Effector memory CD4-positive, alpha-beta T cell (primary cell): Measurements from ENCODE around the gene TRIM2.

Experiments
- DNase-seq, 3 donors: peaks; one replicate each; pipeline ENCODE4 v3.0.0-alpha.2; 2020
- H3K27ac ChIP-seq: 2 replicates; pipeline ENCODE4 v1.7.0; 2013; ENCODE audit warnings: mild to moderate bottlenecking, low read length, moderate library complexity; ENCODE audit not compliant: insufficient read depth, poor library complexity, severe bottlenecking
- H3K27me3 ChIP-seq: replicated peaks from 2 replicates; pipeline ENCODE4 v1.7.0; 2013; ENCODE audit warnings: mild to moderate bottlenecking, low read length; ENCODE audit not compliant: insufficient read depth, control insufficient read depth, poor library complexity, severe bottlenecking
- H3K36me3 ChIP-seq: 2 replicates; pipeline ENCODE4 v1.7.0; 2013; ENCODE audit warnings: mild to moderate bottlenecking, low read length, moderate library complexity; ENCODE audit not compliant: control insufficient read depth, insufficient read depth
- H3K4me1 ChIP-seq: 2 replicates; pipeline ENCODE4 v1.7.0; 2013; ENCODE audit warnings: low read length, mild to moderate bottlenecking; ENCODE audit not compliant: control insufficient read depth, insufficient read depth, poor library complexity, severe bottlenecking
- H3K4me3 ChIP-seq: 2 replicates; pipeline ENCODE4 v1.7.0; 2013; ENCODE audit warnings: low read length, low read depth, mild to moderate bottlenecking; ENCODE audit not compliant: insufficient read depth, poor library complexity, severe bottlenecking
- H3K9me3 ChIP-seq: 2 replicates; pipeline ENCODE4 v1.7.0; 2013; ENCODE audit warnings: mild to moderate bottlenecking, low read length, moderate library complexity; ENCODE audit not compliant: control insufficient read depth

TRIM2 gene

DNA sequence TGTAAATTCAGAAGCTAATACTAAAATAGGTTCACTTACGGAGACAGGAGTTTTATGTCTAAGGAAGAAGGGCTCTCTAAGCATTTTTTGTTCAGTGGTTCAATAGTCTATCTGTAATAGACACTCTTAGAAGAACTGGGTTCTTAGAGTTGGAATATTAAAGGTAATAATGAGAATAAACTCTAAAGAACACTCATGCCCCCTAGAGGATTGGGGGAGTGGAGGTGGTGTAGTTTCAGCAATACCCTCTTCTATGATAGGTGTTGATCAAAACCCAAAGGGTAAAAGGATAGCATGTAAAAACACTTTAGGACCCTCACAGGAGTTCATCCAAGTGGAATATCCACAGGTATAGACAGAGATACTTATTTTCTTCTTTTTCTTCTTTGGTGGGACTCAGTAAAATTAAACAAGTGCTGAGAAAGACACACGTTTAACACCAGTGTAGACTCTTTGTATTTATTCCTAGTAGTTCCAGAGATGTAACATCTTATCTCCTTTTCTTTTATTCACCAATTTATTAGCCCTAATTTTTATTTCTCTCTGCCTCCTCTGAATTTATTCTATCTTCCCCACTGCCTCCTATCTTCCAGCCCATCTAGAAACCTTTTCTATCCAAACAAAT is 114.6 kb downstream of the TRIM2 start:
- Histone ChIP-seq H3K4me1 (no peaks in the 10 kb centered on the region), H3K4me3 (no peak overlapping the region), H3K9me3 (no peaks in the 10 kb centered on the region), H3K36me3 (no peaks in the 10 kb centered on the region), H3K27me3 (no peaks in the 10 kb centered on the region), H3K27ac (no peak overlapping the region)
- no peak for DNase-seq

- DNase-seq = no peak
- no peaks in the 10 kb centered on the region for H3K9me3 ChIP-seq
- no peaks in the 10 kb centered on the region for H3K4me1 ChIP-seq
- H3K27me3 ChIP-seq = no peaks in the 10 kb centered on the region
- no peak overlapping the region for H3K27ac ChIP-seq
- H3K4me3 ChIP-seq = no peak overlapping the region
- H3K36me3 ChIP-seq = no peaks in the 10 kb centered on the region
Measured at GRCh38 chr4:153322791-153323190, 118.5 kb downstream of the TRIM2 start.

DNA sequence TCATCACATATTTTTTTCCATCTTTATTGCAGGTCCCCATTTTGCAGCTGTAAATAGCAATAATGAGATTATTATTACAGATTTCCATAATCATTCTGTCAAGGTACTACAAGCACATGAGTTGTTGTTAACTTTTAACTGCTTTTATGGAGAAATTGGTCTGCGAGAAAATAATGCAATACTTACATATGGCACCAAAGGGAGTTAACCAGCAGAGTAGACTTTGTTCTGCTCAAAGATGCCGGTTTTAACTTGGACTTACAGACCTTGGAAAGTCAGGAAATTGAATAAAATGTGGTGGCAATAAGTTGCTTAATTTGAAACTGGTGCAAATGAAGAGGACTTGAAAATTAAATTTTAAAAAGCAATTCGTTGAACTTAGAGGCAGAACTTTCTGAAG is 119.8 kb downstream of the TRIM2 start:
- Histone ChIP-seq H3K27me3 (no peaks in the 10 kb centered on the region), H3K9me3 (no peaks in the 10 kb centered on the region), H3K36me3 (no peaks in the 10 kb centered on the region), H3K4me1 (no peaks in the 10 kb centered on the region), H3K27ac (no peak overlapping the region), H3K4me3 (no peak overlapping the region)
- DNase-seq = no peak

- Histone ChIP-seq H3K4me3 (no peak overlapping the region), H3K27me3 (no peaks in the 10 kb centered on the region), H3K27ac (no peak overlapping the region), H3K36me3 (no peaks in the 10 kb centered on the region), H3K9me3 (no peaks in the 10 kb centered on the region), H3K4me1 (no peaks in the 10 kb centered on the region)
- DNase-seq = no peak
Measured at GRCh38 chr4:153325558-153325957, 121.3 kb downstream of the TRIM2 start.

DNA sequence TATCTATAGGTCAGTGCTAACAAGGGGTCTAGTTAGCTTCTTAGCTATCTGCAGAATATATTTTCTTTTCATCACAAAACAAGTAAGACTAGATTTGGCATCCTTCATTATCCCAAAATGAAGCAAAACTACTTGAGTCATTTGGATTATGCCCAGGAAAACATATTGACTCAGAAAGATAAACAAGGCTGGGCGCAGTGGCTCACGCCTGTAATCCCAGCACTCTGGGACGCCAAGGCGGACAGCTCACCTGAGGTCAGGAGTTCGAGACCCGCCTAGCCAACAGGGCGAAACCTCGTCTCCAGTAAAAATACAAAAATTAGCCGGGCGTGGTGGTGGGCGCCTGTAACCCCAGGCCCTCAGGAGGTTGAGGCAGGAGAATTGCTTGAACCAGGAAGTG is 122.3 kb downstream of the TRIM2 start:
- H3K4me3 ChIP-seq = no peak overlapping the region
- H3K27ac ChIP-seq = no peak overlapping the region
- H3K27me3 ChIP-seq = no peaks in the 10 kb centered on the region
- DNase-seq = no peak
- H3K9me3 ChIP-seq = no peaks in the 10 kb centered on the region
- no peaks in the 10 kb centered on the region for H3K4me1 ChIP-seq
- no peaks in the 10 kb centered on the region for H3K36me3 ChIP-seq

DNA sequence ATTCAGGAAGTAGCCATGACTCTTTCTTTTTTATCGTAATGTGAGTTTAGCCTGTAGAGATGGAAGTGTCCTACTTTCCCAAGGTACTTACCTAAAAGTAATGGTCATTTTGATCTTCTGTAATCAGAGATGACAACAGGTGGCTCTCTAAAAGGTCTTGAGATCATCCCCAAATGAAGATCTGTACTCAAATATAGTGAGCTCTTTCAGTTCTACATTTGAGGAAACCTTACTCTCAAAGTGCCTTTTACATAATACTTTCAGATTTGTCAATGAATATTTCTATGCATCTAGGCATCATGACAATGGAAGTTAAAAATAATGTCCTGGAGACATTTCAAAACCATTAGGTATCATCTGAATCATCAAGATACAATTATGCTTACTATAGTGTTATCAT is 123.0 kb downstream of the TRIM2 start:
- no peaks in the 10 kb centered on the region for H3K27me3 ChIP-seq
- H3K9me3 ChIP-seq = no peaks in the 10 kb centered on the region

GRCh38 chr4:153332936-153333335 is 128.7 kb downstream of the TRIM2 start:
- Histone ChIP-seq H3K27ac (no peak overlapping the region), H3K36me3 (no peaks in the 10 kb centered on the region), H3K4me1 (no peaks in the 10 kb centered on the region), H3K9me3 (no peaks in the 10 kb centered on the region), H3K4me3 (no peak overlapping the region), H3K27me3 (no peaks in the 10 kb centered on the region)
- DNase-seq = no peak

More for the DNA sequence above, 123.0 kb downstream of the TRIM2 start:
- Histone ChIP-seq H3K36me3 (no peaks in the 10 kb centered on the region), H3K27ac (no peak overlapping the region), H3K4me3 (no peak overlapping the region), H3K4me1 (no peaks in the 10 kb centered on the region)
- DNase-seq = no peak

GRCh38 chr4:153333874-153334273 is 129.6 kb downstream of the TRIM2 start:
- Histone ChIP-seq H3K9me3 (no peaks in the 10 kb centered on the region), H3K36me3 (no peaks in the 10 kb centered on the region), H3K27ac (no peak overlapping the region), H3K4me3 (no peak overlapping the region), H3K27me3 (no peaks in the 10 kb centered on the region), H3K4me1 (no peaks in the 10 kb centered on the region)
- no peak for DNase-seq

- Histone ChIP-seq H3K4me1 (no peaks in the 10 kb centered on the region), H3K36me3 (no peaks in the 10 kb centered on the region), H3K9me3 (no peaks in the 10 kb centered on the region), H3K27ac (no peak overlapping the region), H3K27me3 (no peaks in the 10 kb centered on the region), H3K4me3 (no peak overlapping the region)
- DNase-seq = no peak
Measured at GRCh38 chr4:153335665-153336064, 131.4 kb downstream of the TRIM2 start.

GRCh38 chr4:153337686-153338085 is 133.4 kb downstream of the TRIM2 start:
- Histone ChIP-seq H3K27me3 (no peaks in the 10 kb centered on the region), H3K36me3 (no peaks in the 10 kb centered on the region), H3K9me3 (no peaks in the 10 kb centered on the region), H3K4me1 (no peaks in the 10 kb centered on the region), H3K4me3 (no peak overlapping the region), H3K27ac (no peak overlapping the region)
- no peak for DNase-seq
